Smooth muscle cell of trachea (primary cell): ENCODE data around the gene ITM2A. TPM values are rescaled to one million over a fixed set of nuclear protein-coding genes. Genes with fewer than 3 reads are reported as not detected.

ENCODE experiments used
- total RNA-seq: library from RNA; depleted of rRNA; stranded (reverse); fragments of >200 nt; gene quantifications from 2 replicates; pipeline ENCODE4 v1.2.1, GENCODE V29; 2014

Gene ITM2A
- total RNA-seq, result 1.3 and 4.3 TPM in 2 replicates

DNA sequence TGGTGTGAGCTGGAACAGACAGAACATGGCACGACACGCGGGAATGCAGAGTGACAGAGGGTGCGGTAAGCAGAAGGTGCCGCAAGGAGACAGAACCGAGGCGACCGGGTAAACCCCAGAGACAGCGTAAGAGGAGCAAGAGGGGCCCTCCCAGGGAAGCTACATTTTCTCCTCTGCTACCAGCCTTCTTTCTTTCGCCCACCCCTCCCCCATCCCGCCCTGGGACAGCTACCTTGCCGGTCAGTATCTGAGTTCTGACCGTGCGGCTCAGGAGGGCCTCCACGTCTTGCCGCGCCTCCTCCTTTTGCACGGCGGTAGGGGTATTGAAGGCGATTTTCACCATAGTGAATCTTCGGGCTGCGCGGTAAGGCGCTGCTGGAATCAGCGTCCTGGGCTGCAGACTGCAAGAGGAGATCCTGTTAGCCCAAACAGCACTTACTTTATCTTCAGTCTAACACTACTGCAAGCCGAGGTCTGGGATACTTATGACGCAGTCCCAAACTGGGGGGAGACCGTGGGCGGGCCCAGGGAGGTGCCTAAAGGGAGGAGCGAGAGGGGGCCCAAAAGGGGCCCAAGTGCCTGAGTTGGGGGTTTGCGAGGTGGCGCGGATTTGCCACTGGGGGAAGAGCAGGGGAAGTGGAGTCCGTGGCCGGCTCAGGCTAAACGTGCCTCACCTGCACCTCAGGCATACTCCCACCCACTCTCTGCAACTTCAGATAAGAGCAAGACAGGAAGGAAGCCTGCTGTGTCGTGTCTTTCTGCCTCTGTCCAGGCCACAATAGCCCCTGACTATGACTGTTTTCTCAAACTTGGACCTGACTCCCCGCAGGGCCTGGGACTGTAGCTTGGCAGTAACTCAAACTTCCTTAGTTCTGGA, at the start of gene ITM2A:
Gene ITM2A, minus strand, starts transcription at position 462 of the 877 bp plus-strand sequence. Its CDS starts 119 bp downstream, at position 343.

Other genes starting within 250 kb of the ITM2A start
- not detected in 2 replicates for gene GPR174, start 222.6 kb downstream of the ITM2A start, total RNA-seq